Measurements from ENCODE around the gene PVALEF.

The PVALEF gene

GRCh38 chr17:81140018-81140417 lies 25.3 kb upstream of the PVALEF start:
- Histone ChIP-seq H3K4me3 (replicated peaks; ENCODE audit: low read depth, low read length) (no peak overlapping the region), H3K36me3 (ENCODE audit: control insufficient read depth, insufficient read depth, low read length) (no peaks in the 10 kb centered on the region), H3K27me3 (replicated peaks; ENCODE audit: control insufficient read depth, insufficient read depth, low read length) (no peaks in the 10 kb centered on the region; the same call in 1 of the 2 replicates)
- no peak for TF ChIP-seq CTCF (IDR thresholded peaks at IDR 0.05; ENCODE audit: insufficient read depth, low read length, poor library complexity, severe bottlenecking)
- no peak for DNase-seq (ENCODE audit: extremely low read depth, insufficient read length)

- H3K27me3 ChIP-seq (replicated peaks; ENCODE audit: control insufficient read depth, insufficient read depth, low read length), result no peaks in the 10 kb centered on the region; the same call in 1 of the 2 replicates
- H3K4me3 ChIP-seq (replicated peaks; ENCODE audit: low read depth, low read length), result no peak overlapping the region
- no peak for DNase-seq (ENCODE audit: extremely low read depth, insufficient read length)
- H3K36me3 ChIP-seq (ENCODE audit: control insufficient read depth, insufficient read depth, low read length), result no peaks in the 10 kb centered on the region
- no peak for TF ChIP-seq CTCF (IDR thresholded peaks at IDR 0.05; ENCODE audit: insufficient read depth, low read length, poor library complexity, severe bottlenecking)
These were observed 24.6 kb upstream of the PVALEF start for GRCh38 chr17:81140695-81141094.

DNA sequence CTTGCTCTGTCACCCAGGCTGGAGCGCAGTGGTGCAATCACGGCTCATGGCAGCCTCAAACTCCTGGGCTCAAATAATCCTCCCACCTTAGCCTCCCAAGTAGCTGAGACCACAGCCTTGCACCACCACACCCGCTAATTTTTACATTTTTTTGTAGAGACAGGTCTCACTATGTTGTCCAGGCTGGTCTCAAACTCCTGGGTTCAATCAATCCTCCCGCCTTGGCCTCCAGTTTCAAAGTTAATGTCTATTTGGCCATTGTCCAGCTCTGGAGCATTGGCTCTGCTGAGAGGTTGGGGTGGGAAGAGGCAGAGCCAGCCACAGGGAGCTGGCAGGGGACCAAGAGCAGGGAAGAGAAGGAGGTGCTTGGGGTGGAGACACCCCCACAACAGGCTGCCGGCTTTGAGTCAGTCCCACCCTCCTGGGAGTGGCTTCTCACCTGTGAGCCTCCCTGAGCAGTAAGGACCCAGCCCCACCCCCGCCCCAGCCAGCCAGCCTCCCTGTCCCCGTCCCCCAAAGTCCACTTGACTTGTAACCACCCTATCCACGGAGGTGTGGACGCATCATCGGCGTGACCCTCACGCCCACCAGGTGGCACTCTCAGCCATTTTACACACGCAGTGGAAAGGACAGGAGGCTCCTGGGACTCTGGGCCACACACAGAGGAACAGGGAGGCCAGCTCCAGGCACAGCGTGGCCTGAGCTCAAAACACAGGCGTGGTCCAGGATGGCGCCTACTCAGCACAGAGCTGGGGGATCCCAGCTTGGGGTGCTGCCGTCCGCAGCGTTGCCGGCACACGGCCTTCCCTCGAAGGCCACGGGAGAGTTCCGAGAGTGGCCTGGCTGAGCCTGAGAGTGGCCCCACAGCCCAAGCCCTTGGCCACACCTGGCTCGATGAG lies 22.8 kb upstream of the PVALEF start:
- H3K27me3 ChIP-seq (replicated peaks; ENCODE audit: control insufficient read depth, insufficient read depth, low read length), result no peaks in the 10 kb centered on the region; the same call in 1 of the 2 replicates
- peak; percentile 66 for DNase-seq (ENCODE audit: extremely low read depth, insufficient read length)
- H3K4me3 ChIP-seq (replicated peaks; ENCODE audit: low read depth, low read length), result no peak overlapping the region
- no peaks in the 10 kb centered on the region for H3K36me3 ChIP-seq (ENCODE audit: control insufficient read depth, insufficient read depth, low read length)
- peak; percentile 82 for TF ChIP-seq CTCF (IDR thresholded peaks at IDR 0.05; ENCODE audit: insufficient read depth, low read length, poor library complexity, severe bottlenecking)

DNA sequence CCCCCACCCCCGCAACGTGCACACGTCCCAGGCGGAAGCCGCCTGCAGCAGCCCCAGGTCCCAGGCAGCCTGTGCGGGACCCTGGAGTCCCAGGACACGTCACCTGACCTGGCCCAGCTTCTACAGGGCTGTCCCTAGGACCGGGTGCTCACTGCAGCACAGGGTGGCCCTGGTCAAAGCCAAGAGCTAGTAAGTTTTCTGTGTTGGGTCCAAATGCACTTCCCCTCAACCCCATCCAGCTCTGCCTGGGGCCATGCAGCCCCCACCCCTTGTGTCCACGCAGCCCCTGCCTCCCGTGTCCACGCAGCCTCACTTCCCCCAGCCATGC lies 22.1 kb upstream of the PVALEF start:
- DNase-seq (ENCODE audit: extremely low read depth, insufficient read length), result no peak
- no peak for TF ChIP-seq CTCF (IDR thresholded peaks at IDR 0.05; ENCODE audit: insufficient read depth, low read length, poor library complexity, severe bottlenecking)

DNA sequence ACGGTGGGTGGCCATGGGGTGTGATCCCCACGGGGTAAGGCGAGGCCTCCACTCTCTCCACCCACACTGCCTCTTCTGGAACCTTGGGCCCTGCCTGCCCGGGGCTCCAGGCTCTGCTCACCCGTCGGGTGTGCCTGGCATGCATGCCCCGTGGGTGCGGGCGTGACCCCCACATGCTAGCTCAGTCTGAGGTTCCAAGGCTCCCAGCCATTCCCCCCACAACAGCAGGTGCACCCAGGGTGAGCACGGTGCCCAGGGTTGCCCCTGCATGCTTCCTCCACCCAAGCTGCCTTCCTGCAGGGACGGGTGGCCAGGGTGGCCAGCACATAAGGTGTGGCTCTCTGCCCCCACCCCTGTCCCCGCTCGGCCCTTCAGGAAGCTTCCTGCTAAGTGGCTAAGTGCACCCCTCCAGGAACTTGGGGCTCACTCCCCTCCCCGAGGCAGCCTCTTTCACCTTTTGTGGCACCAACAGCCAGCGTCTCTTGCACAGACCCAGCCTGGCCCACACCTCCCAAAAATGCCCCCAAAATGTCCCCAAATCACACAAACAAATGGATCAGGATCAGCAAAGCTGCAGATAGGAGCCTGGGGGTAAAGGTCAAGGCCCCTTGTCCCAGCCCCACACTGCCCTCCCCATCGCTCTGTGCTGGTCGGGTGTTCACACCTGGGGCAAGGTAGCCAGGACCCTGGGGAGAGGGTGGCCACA lies 21.4 kb upstream of the PVALEF start:
- no peaks in the 10 kb centered on the region; the same call in 1 of the 2 replicates for H3K27me3 ChIP-seq (replicated peaks; ENCODE audit: control insufficient read depth, insufficient read depth, low read length)
- DNase-seq (ENCODE audit: extremely low read depth, insufficient read length), result no peak
- H3K36me3 ChIP-seq (ENCODE audit: control insufficient read depth, insufficient read depth, low read length), result no peaks in the 10 kb centered on the region
- no peak overlapping the region for H3K4me3 ChIP-seq (replicated peaks; ENCODE audit: low read depth, low read length)
- TF ChIP-seq CTCF (IDR thresholded peaks at IDR 0.05; ENCODE audit: insufficient read depth, low read length, poor library complexity, severe bottlenecking), result no peak

More for the DNA sequence above, 22.1 kb upstream of the PVALEF start:
- Histone ChIP-seq H3K36me3 (ENCODE audit: control insufficient read depth, insufficient read depth, low read length) (no peaks in the 10 kb centered on the region), H3K27me3 (replicated peaks; ENCODE audit: control insufficient read depth, insufficient read depth, low read length) (no peaks in the 10 kb centered on the region; the same call in 1 of the 2 replicates), H3K4me3 (replicated peaks; ENCODE audit: low read depth, low read length) (no peak overlapping the region)

Data from GM06990 (cell line).